GDM1 (cell line): Measurements from ENCODE around the gene ALDH9A1.

Source experiments
- DNase-seq: peaks from one replicate; lab custom pipeline; 2025; lab: John Stamatoyannopoulos, UW

Gene ALDH9A1

DNA sequence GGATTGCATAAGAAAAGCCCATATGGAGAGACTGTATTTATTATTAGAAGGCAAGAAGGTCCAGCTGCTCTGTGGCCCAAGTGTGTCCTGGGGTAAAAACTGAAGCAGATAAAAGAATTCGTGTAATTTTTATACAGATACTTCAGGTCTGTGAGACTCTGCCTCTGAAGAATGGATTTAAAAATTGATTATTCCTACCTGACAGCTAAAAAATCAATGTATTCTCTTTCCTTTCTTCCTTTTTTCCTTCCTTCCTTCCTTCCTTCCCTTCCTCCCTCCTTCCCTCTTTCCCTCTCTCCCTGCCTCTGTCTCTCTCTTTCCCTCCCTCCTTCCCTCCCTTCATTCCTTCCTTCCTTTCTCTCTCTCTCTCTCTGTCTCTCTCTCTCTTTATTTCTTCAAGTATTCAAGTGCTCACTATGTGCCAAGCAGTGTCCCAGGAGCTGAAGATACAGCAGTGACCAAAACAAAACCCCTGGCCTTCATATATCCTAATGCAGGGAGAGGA, 78.7 kb downstream of the ALDH9A1 start:
- no peak for DNase-seq

DNA sequence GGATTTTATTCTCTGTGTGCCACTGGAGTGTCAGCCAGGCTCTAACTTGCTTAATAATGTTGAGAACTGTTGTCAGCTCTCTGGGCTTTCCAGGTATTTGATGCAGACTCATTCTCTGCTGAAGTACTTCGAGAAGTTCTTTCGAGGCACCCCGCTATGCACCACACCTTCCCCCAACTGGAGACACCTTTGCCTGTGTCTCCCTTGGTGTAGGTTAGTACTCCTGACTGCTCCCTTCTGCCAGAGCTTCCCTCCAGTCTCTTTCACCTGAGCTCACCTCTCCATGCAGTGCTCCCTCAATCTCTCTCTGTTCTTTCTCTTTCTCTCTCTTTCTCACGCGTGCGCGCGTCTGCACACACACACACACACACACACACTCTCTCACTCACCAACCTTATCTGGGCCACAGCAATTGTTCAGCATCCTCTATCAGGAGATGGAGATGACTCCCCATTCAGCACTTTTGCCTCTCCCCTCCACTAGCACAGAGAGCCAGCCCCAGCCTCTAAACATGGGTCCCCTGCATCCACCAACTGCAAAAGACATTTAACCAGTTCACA, 81.3 kb downstream of the ALDH9A1 start:
- DNase-seq, result no peak

DNA sequence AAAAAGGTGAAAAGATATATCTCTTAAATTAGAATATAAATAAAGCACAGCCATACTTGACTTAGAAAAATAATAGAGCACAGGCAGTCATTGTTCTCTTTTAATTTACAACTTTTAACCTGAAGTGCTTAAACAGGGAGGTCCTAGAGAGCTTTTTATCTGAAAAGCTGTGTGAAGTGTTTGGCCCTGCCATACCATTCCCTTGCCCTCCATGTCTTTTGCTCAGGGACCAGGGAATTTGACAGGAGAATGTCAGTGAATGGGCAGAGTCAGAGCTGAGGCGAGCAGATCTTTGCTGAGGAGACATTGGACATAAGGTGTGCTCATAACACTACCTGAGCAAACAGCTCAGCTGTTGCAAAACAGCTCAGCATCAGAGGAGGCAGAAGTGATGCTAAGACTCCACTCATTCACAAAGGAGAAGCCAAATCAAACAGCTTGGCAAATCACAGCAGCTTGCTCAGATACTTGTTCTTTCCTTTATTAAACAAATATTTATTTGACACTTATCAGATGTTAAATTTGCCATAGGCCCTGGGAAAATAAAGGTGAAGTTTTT, 82.2 kb downstream of the ALDH9A1 start:
- no peak for DNase-seq
